SK-N-SH treated with all-trans-retinoic acid at 6 μM for 48 hours (cell line): ENCODE results near the gene AKT1S1.

ENCODE experiments used
- ATAC-seq: fragments of 200-7000 bp; cut with Tn5 transposase; 3 replicates; pipeline ENCODE4 v1.9.1; 2020; ENCODE audit warnings: mild to moderate bottlenecking, moderate library complexity
- ARNTL ChIP-seq: fragments of 450-650 bp; formaldehyde crosslinking; IDR thresholded peaks from 2 replicates; pipeline ENCODE4 v1.5.0; 2020; ENCODE audit warnings: low read depth, mild to moderate bottlenecking, moderate library complexity, borderline replicate concordance
- CREB5 ChIP-seq: fragments of 250-450 bp; sonication (Bioruptor Pico); IDR thresholded peaks from 2 replicates; pipeline ENCODE4 v1.5.1; 2020; ENCODE audit warnings: low read depth, mild to moderate bottlenecking, moderate library complexity
- CSDC2 ChIP-seq: fragments of 250-450 bp; sonication (Bioruptor Pico); IDR thresholded peaks from 2 replicates; pipeline ENCODE4 v1.5.0; 2020; ENCODE audit warnings: mild to moderate bottlenecking, moderate library complexity
- CSRNP3 ChIP-seq: fragments of 250-450 bp; sonication (Bioruptor Pico); IDR thresholded peaks from 2 replicates; pipeline ENCODE4 v1.5.1; 2021; ENCODE audit warnings: mild to moderate bottlenecking, moderate library complexity
- ESRRG ChIP-seq: fragments of 250-450 bp; sonication (Bioruptor Pico); IDR thresholded peaks from 2 replicates; pipeline ENCODE4 v1.6.1; 2021; ENCODE audit warnings: mild to moderate bottlenecking
- GLIS3 ChIP-seq: fragments of 250-450 bp; sonication (Bioruptor Pico); IDR thresholded peaks from 2 replicates; pipeline ENCODE4 v1.5.0; 2020; ENCODE audit warnings: mild to moderate bottlenecking, moderate library complexity
- ISL1 ChIP-seq: fragments of 250-450 bp; sonication (Bioruptor Pico); IDR thresholded peaks from 2 replicates; pipeline ENCODE4 v2.1.2; 2022; ENCODE audit warnings: mild to moderate bottlenecking, moderate library complexity
- OSR1 ChIP-seq: fragments of 250-450 bp; sonication (Bioruptor Pico); IDR thresholded peaks from 2 replicates; pipeline ENCODE4 v1.8.0; 2022; ENCODE audit warnings: moderate library complexity, mild to moderate bottlenecking, inconsistent platforms
- POU6F1 ChIP-seq: fragments of 250-450 bp; sonication (Bioruptor Pico); IDR thresholded peaks from 2 replicates; pipeline ENCODE4 v1.8.0; 2021; ENCODE audit warnings: low read depth, mild to moderate bottlenecking, moderate library complexity, borderline replicate concordance
- PPARA ChIP-seq: fragments of 250-450 bp; sonication (Bioruptor Pico); IDR thresholded peaks from 2 replicates; pipeline ENCODE4 v1.5.0; 2020; ENCODE audit warnings: mild to moderate bottlenecking, borderline replicate concordance
- RARB ChIP-seq: fragments of 250-450 bp; sonication (Bioruptor Pico); IDR thresholded peaks from 2 replicates; pipeline ENCODE4 v1.8.0; 2021; ENCODE audit warnings: mild to moderate bottlenecking, moderate library complexity
- SNAI2 ChIP-seq: fragments of 250-450 bp; sonication (Bioruptor Pico); IDR thresholded peaks from 2 replicates; pipeline ENCODE4 v1.5.0; 2020; ENCODE audit warnings: mild to moderate bottlenecking, moderate library complexity
- TCF4 ChIP-seq: fragments of 250-450 bp; sonication (Bioruptor Pico); IDR thresholded peaks from 2 replicates; pipeline ENCODE4 v1.8.0; 2021; ENCODE audit warnings: mild to moderate bottlenecking, moderate library complexity, borderline replicate concordance
- TSHZ2 ChIP-seq: fragments of 250-450 bp; sonication (Bioruptor Pico); IDR thresholded peaks from 2 replicates; pipeline ENCODE4 v1.5.0; 2020; ENCODE audit warnings: mild to moderate bottlenecking, moderate library complexity
- ZC3H10 ChIP-seq: fragments of 250-450 bp; sonication (Bioruptor Pico); IDR thresholded peaks from 2 replicates; pipeline ENCODE4 v1.5.1; 2021; ENCODE audit warnings: mild to moderate bottlenecking, moderate library complexity
- ZFP3 ChIP-seq: fragments of 250-450 bp; sonication (Bioruptor Pico); IDR thresholded peaks from 2 replicates; pipeline ENCODE4 v1.5.0; 2020; ENCODE audit warnings: mild to moderate bottlenecking, moderate library complexity
- ZFP30 ChIP-seq: fragments of 450-650 bp; formaldehyde crosslinking; IDR thresholded peaks from 2 replicates; pipeline ENCODE4 v1.5.0; 2022; ENCODE audit warnings: mild to moderate bottlenecking, moderate library complexity
- ZNF565 ChIP-seq: fragments of 450-650 bp; formaldehyde crosslinking; conservative IDR thresholded peaks from 2 replicates; pipeline ENCODE4 v1.5.0; 2020; ENCODE audit warnings: low read depth, mild to moderate bottlenecking, moderate library complexity
- ZNF70 ChIP-seq: fragments of 450-650 bp; formaldehyde crosslinking; IDR thresholded peaks from 2 replicates; pipeline ENCODE4 v1.5.0; 2020; ENCODE audit warnings: mild to moderate bottlenecking, moderate library complexity
- ZNF8 ChIP-seq: fragments of 450-650 bp; formaldehyde crosslinking; IDR thresholded peaks from 2 replicates; pipeline ENCODE4 v1.5.0; 2020; ENCODE audit warnings: mild to moderate bottlenecking, moderate library complexity

The AKT1S1 gene

GRCh38 chr19:49907745-49908446 lies 30.7 kb upstream of the AKT1S1 start (continued):
- TF ChIP-seq TSHZ2, result no peak
- no peak for TF ChIP-seq GLIS3 (CRISPR knock-in tag)
- no peak for TF ChIP-seq SNAI2
- TF ChIP-seq CREB5 (CRISPR knock-in tag), result no peak
- no peak for TF ChIP-seq ZNF70 (CRISPR knock-in tag)
- TF ChIP-seq OSR1 (CRISPR knock-in tag), result no peak
- no peak for TF ChIP-seq PPARA (CRISPR knock-in tag)
- no peak for TF ChIP-seq ZFP3
- TF ChIP-seq ZC3H10 (CRISPR knock-in tag), result no peak

GRCh38 chr19:49906879-49907564 lies 29.9 kb upstream of the AKT1S1 start:
- ATAC-seq, result no peak
- TF ChIP-seq SNAI2, result no peak
- no peak for TF ChIP-seq ZNF565 (CRISPR knock-in tag)
- TF ChIP-seq RARB (CRISPR knock-in tag), result no peak
- TF ChIP-seq POU6F1 (CRISPR knock-in tag), result no peak
- no peak for TF ChIP-seq CSDC2
- TF ChIP-seq CSRNP3 (CRISPR knock-in tag), result no peak
- no peak for TF ChIP-seq ARNTL
- no peak for TF ChIP-seq PPARA (CRISPR knock-in tag)
- no peak for TF ChIP-seq TSHZ2
- TF ChIP-seq TCF4 (CRISPR knock-in tag), result no peak
- TF ChIP-seq ZNF70 (CRISPR knock-in tag), result no peak
- no peak for TF ChIP-seq CREB5 (CRISPR knock-in tag)
- TF ChIP-seq GLIS3 (CRISPR knock-in tag), result no peak
- TF ChIP-seq ZFP3, result no peak
- no peak for TF ChIP-seq ISL1 (CRISPR knock-in tag)
- TF ChIP-seq ESRRG (CRISPR knock-in tag), result no peak
- TF ChIP-seq ZNF8 (CRISPR knock-in tag), result no peak
- TF ChIP-seq ZC3H10 (CRISPR knock-in tag), result no peak
- TF ChIP-seq ZFP30 (CRISPR knock-in tag), result no peak
